Astrocyte of the cerebellum (primary cell): ENCODE results near the gene ERGIC2.

Experiments
- DNase-seq: peaks from one replicate; pipeline ENCODE4 v3.0.0-alpha.2; 2011; ENCODE audit warnings: low read depth
- H3K4me3 ChIP-seq: 2 replicates; pipeline ENCODE4 v1.5.1; 2011; ENCODE audit warnings: mild to moderate bottlenecking, low read depth, low read length, moderate library complexity
- CTCF ChIP-seq: IDR thresholded peaks from 2 replicates; pipeline ENCODE4 v1.5.1; 2012; ENCODE audit warnings: low read length, low read depth, moderate library complexity, mild to moderate bottlenecking; ENCODE audit errors: missing control alignments
- in situ Hi-C: cut with HindIII; loops from 2 replicates; pipeline ENCODE4 v1.10.0; 2017; ENCODE audit warnings: low sequenced_read_pairs

The ERGIC2 gene

GRCh38 chr12:29288031-29288430, 92.9 kb downstream of the ERGIC2 start:
- no peak for DNase-seq
- TF ChIP-seq CTCF, result no peak
- in situ Hi-C loops, result no loop called here
- H3K4me3 ChIP-seq, result no peak overlapping the region

- in situ Hi-C loops, result no loop called here
- TF ChIP-seq CTCF, result no peak
- DNase-seq, result no peak
Observed at GRCh38 chr12:29287622-29288021, 93.3 kb downstream of the ERGIC2 start.

More at GRCh38 chr12:29287622-29288021, 93.3 kb downstream of the ERGIC2 start:
- no peak overlapping the region for H3K4me3 ChIP-seq
